Neural progenitor cell (in vitro differentiated cells): ENCODE measurements around the gene TENT5C.

Source experiments
- EZH2 ChIP-seq: fragments of 200-600 bp; sonication (generic); IDR thresholded peaks from 2 replicates; pipeline ENCODE4 v1.6.1; 2017; ENCODE audit warnings: antibody characterized with exemption, mild to moderate bottlenecking, moderate library complexity
- EZH2phosphoT487 ChIP-seq: fragments of 200-600 bp; sonication (generic); IDR thresholded peaks from 2 replicates; pipeline ENCODE4 v1.6.1; 2017; ENCODE audit warnings: antibody characterized with exemption
- TF ChIP-seq, protein P1 (sequence below): fragments of 200-600 bp; sonication (generic); IDR thresholded peaks from 2 replicates; pipeline ENCODE4 v1.5.1; 2017; ENCODE audit warnings: antibody characterized with exemption, mild to moderate bottlenecking

DNA sequence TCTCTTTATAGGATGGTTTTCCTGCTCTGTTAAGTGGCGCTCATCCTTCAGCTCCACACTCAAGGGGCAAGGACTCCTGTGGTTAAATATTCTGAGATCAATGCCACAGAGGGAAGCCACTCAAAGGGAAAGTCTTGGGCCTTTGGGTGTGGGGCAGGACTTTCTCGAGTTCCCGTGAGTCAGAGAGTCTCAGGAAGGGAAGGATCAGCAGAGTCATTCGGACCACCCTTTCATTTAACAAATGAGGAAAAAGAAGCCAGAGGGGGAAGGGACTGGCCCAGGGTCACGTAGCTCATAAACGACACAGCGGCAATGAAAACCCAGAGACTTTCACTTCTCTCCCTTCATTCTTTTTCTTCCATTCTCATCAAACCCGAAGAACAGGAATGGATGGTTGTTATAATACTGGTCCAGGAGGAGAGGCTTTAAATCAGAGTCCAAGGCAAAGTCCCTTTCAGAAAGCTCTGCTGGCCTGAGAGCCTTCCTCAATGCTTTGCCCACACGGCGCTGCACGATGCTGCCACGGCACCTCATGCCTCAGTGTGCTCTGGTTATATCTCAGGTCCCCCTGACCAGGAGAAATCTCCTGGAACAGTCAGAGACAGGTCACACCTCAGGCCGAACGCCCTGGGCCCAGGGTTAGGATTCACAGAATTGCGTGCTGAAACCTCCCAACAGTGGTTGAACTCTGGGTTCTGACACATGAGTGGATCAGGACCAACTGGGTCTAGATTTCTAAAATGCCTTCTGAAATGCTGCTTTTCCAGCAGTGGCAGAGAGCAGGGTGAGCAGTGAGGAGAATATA lies 65.3 kb downstream of the TENT5C start:
- TF ChIP-seq, protein P1, sequence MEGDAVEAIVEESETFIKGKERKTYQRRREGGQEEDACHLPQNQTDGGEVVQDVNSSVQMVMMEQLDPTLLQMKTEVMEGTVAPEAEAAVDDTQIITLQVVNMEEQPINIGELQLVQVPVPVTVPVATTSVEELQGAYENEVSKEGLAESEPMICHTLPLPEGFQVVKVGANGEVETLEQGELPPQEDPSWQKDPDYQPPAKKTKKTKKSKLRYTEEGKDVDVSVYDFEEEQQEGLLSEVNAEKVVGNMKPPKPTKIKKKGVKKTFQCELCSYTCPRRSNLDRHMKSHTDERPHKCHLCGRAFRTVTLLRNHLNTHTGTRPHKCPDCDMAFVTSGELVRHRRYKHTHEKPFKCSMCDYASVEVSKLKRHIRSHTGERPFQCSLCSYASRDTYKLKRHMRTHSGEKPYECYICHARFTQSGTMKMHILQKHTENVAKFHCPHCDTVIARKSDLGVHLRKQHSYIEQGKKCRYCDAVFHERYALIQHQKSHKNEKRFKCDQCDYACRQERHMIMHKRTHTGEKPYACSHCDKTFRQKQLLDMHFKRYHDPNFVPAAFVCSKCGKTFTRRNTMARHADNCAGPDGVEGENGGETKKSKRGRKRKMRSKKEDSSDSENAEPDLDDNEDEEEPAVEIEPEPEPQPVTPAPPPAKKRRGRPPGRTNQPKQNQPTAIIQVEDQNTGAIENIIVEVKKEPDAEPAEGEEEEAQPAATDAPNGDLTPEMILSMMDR, result no peak
- no peak for TF ChIP-seq EZH2
- no peak for TF ChIP-seq EZH2phosphoT487
